Measurements from ENCODE around the gene PDE11A.
"Not testable (repeated sequence)": the region's sequence is repeated elsewhere in the genome, so short reads cannot be mapped to it uniquely, and the experiment has no call there.

PDE11A gene

GRCh38 chr2:178056345-178056744, 16.2 kb downstream of the PDE11A start:
- H3K27ac ChIP-seq (ENCODE audit: low read length), result no peak overlapping the region
- no peak overlapping the region for H3K4me2 ChIP-seq (ENCODE audit: insufficient read depth, low read length)
- H3K27me3 ChIP-seq (ENCODE audit: insufficient read depth, low read length, poor library complexity), result peaks cover 3% of the 10 kb centered on the region
- H3K9me3 ChIP-seq (ENCODE audit: insufficient read depth, low read length, severe bottlenecking), result no peaks in the 10 kb centered on the region
- no peak overlapping the region for H3K9ac ChIP-seq (ENCODE audit: low read depth, low read length)
- no peak for TF ChIP-seq EZH2 (IDR thresholded peaks at IDR 0.05; ENCODE audit: borderline replicate concordance, low read depth, low read length, severe bottlenecking)
- TF ChIP-seq, protein P1, sequence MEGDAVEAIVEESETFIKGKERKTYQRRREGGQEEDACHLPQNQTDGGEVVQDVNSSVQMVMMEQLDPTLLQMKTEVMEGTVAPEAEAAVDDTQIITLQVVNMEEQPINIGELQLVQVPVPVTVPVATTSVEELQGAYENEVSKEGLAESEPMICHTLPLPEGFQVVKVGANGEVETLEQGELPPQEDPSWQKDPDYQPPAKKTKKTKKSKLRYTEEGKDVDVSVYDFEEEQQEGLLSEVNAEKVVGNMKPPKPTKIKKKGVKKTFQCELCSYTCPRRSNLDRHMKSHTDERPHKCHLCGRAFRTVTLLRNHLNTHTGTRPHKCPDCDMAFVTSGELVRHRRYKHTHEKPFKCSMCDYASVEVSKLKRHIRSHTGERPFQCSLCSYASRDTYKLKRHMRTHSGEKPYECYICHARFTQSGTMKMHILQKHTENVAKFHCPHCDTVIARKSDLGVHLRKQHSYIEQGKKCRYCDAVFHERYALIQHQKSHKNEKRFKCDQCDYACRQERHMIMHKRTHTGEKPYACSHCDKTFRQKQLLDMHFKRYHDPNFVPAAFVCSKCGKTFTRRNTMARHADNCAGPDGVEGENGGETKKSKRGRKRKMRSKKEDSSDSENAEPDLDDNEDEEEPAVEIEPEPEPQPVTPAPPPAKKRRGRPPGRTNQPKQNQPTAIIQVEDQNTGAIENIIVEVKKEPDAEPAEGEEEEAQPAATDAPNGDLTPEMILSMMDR (IDR thresholded peaks at IDR 0.05; ENCODE audit: borderline replicate concordance, extremely low read depth, low read length, poor library complexity, severe bottlenecking), result no peak
- H2AFZ ChIP-seq (ENCODE audit: low read depth, low read length), result no peak overlapping the region
- H3K36me3 ChIP-seq (ENCODE audit: insufficient read depth, low read length), result no peaks in the 10 kb centered on the region
- no peak for DNase-seq
- no peaks in the 10 kb centered on the region for H4K20me1 ChIP-seq (ENCODE audit: insufficient read depth, low read length)
- no peaks in the 10 kb centered on the region for H3K4me1 ChIP-seq (ENCODE audit: insufficient read depth, low read length)
- H3K79me2 ChIP-seq (ENCODE audit: insufficient read depth, low read length), result no peaks in the 10 kb centered on the region
- H3K4me3 ChIP-seq (ENCODE audit: low read depth in 1 of 2, low read length in 2 of 2), result no peak overlapping the region
- ATAC-seq (ENCODE audit: insufficient read depth, low read depth), result no peak

- H3K9ac ChIP-seq (ENCODE audit: low read depth, low read length); H3K79me2 ChIP-seq (ENCODE audit: insufficient read depth, low read length); H3K9me3 ChIP-seq (ENCODE audit: insufficient read depth, low read length, severe bottlenecking); H3K27me3 ChIP-seq (ENCODE audit: insufficient read depth, low read length, poor library complexity); DNase-seq; H3K27ac ChIP-seq (ENCODE audit: low read length); H4K20me1 ChIP-seq (ENCODE audit: insufficient read depth, low read length); H3K36me3 ChIP-seq (ENCODE audit: insufficient read depth, low read length); H3K4me1 ChIP-seq (ENCODE audit: insufficient read depth, low read length); H3K4me2 ChIP-seq (ENCODE audit: insufficient read depth, low read length); H2AFZ ChIP-seq (ENCODE audit: low read depth, low read length); ATAC-seq (ENCODE audit: insufficient read depth, low read depth); H3K4me3 ChIP-seq (ENCODE audit: low read depth in 1 of 2, low read length in 2 of 2): not testable (repeated sequence)
Measured at GRCh38 chr2:178051257-178051656, 21.3 kb downstream of the PDE11A start.

DNA sequence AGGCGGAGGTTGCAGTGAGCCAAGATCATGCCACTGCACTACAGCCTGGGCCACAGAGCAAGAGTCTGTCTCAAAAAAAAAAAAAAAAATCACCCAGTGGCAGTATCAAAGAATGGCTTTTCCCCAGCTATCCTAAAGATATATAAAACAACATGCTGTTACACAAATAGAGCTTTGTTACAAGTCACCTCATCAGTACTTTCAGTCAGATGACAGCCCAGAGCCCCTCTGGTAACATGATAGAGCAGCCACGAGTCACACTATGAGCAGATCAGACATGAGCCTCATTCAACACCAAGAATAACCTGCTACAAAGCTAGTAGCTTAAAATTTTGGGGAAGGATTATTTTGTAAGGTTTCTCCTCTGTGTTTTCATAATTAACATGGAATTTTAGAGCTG, 25.2 kb downstream of the PDE11A start:
- H3K79me2 ChIP-seq (ENCODE audit: insufficient read depth, low read length), result no peaks in the 10 kb centered on the region
- no peak for DNase-seq
- no peak overlapping the region for H3K9ac ChIP-seq (ENCODE audit: low read depth, low read length)
- no peaks in the 10 kb centered on the region for H3K9me3 ChIP-seq (ENCODE audit: insufficient read depth, low read length, severe bottlenecking)
- no peak overlapping the region for H3K4me3 ChIP-seq (ENCODE audit: low read depth in 1 of 2, low read length in 2 of 2)
- H3K36me3 ChIP-seq (ENCODE audit: insufficient read depth, low read length), result no peaks in the 10 kb centered on the region
- no peak for TF ChIP-seq EZH2 (IDR thresholded peaks at IDR 0.05; ENCODE audit: borderline replicate concordance, low read depth, low read length, severe bottlenecking)
- TF ChIP-seq, protein P1 (IDR thresholded peaks at IDR 0.05; ENCODE audit: borderline replicate concordance, extremely low read depth, low read length, poor library complexity, severe bottlenecking), result no peak
- no peaks in the 10 kb centered on the region for H3K4me1 ChIP-seq (ENCODE audit: insufficient read depth, low read length)
- no peak overlapping the region for H3K27ac ChIP-seq (ENCODE audit: low read length)
- H2AFZ ChIP-seq (ENCODE audit: low read depth, low read length), result no peak overlapping the region
- H4K20me1 ChIP-seq (ENCODE audit: insufficient read depth, low read length), result no peaks in the 10 kb centered on the region
- peaks cover 3% of the 10 kb centered on the region for H3K27me3 ChIP-seq (ENCODE audit: insufficient read depth, low read length, poor library complexity)
- H3K4me2 ChIP-seq (ENCODE audit: insufficient read depth, low read length), result no peak overlapping the region
- no peak for ATAC-seq (ENCODE audit: insufficient read depth, low read depth)

GRCh38 chr2:178044836-178045235, 27.7 kb downstream of the PDE11A start:
- H3K4me3 ChIP-seq (ENCODE audit: low read depth in 1 of 2, low read length in 2 of 2), result no peak overlapping the region
- TF ChIP-seq, protein P1 (IDR thresholded peaks at IDR 0.05; ENCODE audit: borderline replicate concordance, extremely low read depth, low read length, poor library complexity, severe bottlenecking), result no peak
- no peak for TF ChIP-seq EZH2 (IDR thresholded peaks at IDR 0.05; ENCODE audit: borderline replicate concordance, low read depth, low read length, severe bottlenecking)

More at GRCh38 chr2:178044836-178045235, 27.7 kb downstream of the PDE11A start:
- Histone ChIP-seq H3K79me2 (ENCODE audit: insufficient read depth, low read length) (no peaks in the 10 kb centered on the region), H3K36me3 (ENCODE audit: insufficient read depth, low read length) (no peaks in the 10 kb centered on the region), H3K27me3 (ENCODE audit: insufficient read depth, low read length, poor library complexity) (peaks cover 3% of the 10 kb centered on the region), H3K4me1 (ENCODE audit: insufficient read depth, low read length) (no peaks in the 10 kb centered on the region), H3K27ac (ENCODE audit: low read length) (no peak overlapping the region), H2AFZ (ENCODE audit: low read depth, low read length) (no peak overlapping the region), H4K20me1 (ENCODE audit: insufficient read depth, low read length) (no peaks in the 10 kb centered on the region), H3K9ac (ENCODE audit: low read depth, low read length) (no peak overlapping the region), H3K9me3 (ENCODE audit: insufficient read depth, low read length, severe bottlenecking) (no peaks in the 10 kb centered on the region), H3K4me2 (ENCODE audit: insufficient read depth, low read length) (no peak overlapping the region)
- DNase-seq (no peak), ATAC-seq (ENCODE audit: insufficient read depth, low read depth) (no peak)

All from DND-41 (cell line).